ENCODE measurements around the gene ATOH8. TPM values are rescaled to one million over a fixed set of nuclear protein-coding genes. Genes with fewer than 3 reads are reported as not detected.

The ATOH8 gene
- polyA plus RNA-seq, 1 donor (not counting 4 experiments of a cell fraction or from before 2014, with no cell fraction given), result not detected

- peaks cover 84% of the 10 kb centered on the region for H3K27me3 ChIP-seq (ENCODE audit: control insufficient read depth, extremely low read depth, insufficient read depth, low read length)
- H3K9ac ChIP-seq (ENCODE audit: control insufficient read depth, extremely low read depth, insufficient read depth, low read length), result no peak overlapping the region
- H3K4me3 ChIP-seq (ENCODE audit: control insufficient read depth in 2 of 3, extremely low read depth in 1 of 3, insufficient read depth in 2 of 3, low read depth in 1 of 3, low read length in 3 of 3), result no peak overlapping the region
- H4K20me1 ChIP-seq (ENCODE audit: control insufficient read depth, extremely low read depth, insufficient read depth, low read length), result no peaks in the 10 kb centered on the region
- no peaks in the 10 kb centered on the region for H3K36me3 ChIP-seq (ENCODE audit: control insufficient read depth in 2 of 2, extremely low read depth in 1 of 2, insufficient read depth in 2 of 2, low read length in 2 of 2)
- no peaks in the 10 kb centered on the region for H3K9me1 ChIP-seq (ENCODE audit: control insufficient read depth, extremely low read depth, insufficient read depth, low read length)
- DNase-seq (ENCODE audit: low read depth, low spot score), result no peak
- dilution Hi-C loops (cut with MboI; ENCODE audit: extremely low pct_ligation_motif_present, low sequenced_read_pairs), result no loop called here
- H3K4me2 ChIP-seq (ENCODE audit: control insufficient read depth, extremely low read depth, insufficient read depth, low read depth, low read length), result no peak overlapping the region
- TF ChIP-seq EZH2 (IDR thresholded peaks at IDR 0.05; ENCODE audit: low read length) (no peak), CTCF (optimal IDR thresholded peaks at IDR 0.05 in 1 of 3, IDR thresholded peaks at IDR 0.05 in 1 of 3, conservative IDR thresholded peaks at IDR 0.05 in 1 of 3; ENCODE audit: extremely low read depth in 1 of 3, insufficient read depth in 2 of 3, low read length in 3 of 3) (no peak)
- no peak overlapping the region for H2AFZ ChIP-seq (ENCODE audit: control insufficient read depth, low read length)
- H3K27ac ChIP-seq (ENCODE audit: control insufficient read depth, insufficient read depth, low read length), result no peak overlapping the region
- no peaks in the 10 kb centered on the region for H3K79me2 ChIP-seq (ENCODE audit: control insufficient read depth, insufficient read depth, low read length)
- peaks cover 17% of the 10 kb centered on the region for H3K4me1 ChIP-seq (ENCODE audit: control insufficient read depth, extremely low read depth, insufficient read depth, low read length)
- H3K9me3 ChIP-seq (ENCODE audit: control insufficient read depth, low read depth, low read length), result no peaks in the 10 kb centered on the region
- no peak for FAIRE-seq
Observed at GRCh38 chr2:85769983-85770362, 16.2 kb downstream of the ATOH8 start.

DNA sequence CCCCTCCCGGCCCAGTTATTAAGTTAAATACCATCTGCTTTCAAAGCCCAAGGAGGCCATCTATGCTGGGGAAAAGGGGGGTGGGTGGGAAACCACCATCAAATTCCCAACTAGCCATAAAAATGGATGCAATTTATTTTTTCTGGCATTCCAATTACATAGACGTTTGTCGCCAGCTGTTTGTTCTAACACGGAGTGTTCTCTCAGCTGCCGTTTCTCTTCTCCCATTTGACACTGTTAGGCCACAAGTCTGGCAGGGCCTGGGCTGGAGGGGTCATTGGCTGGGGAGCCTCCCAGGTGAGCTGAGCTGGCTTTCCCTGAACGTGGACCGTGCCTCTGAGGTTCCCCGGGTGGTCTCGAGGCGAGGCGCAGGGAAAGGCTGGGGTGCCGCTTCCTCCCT lies 16.6 kb downstream of the ATOH8 start:
- Histone ChIP-seq H4K20me1 (ENCODE audit: control insufficient read depth, extremely low read depth, insufficient read depth, low read length) (no peaks in the 10 kb centered on the region), H3K4me2 (ENCODE audit: control insufficient read depth, extremely low read depth, insufficient read depth, low read depth, low read length) (no peak overlapping the region), H2AFZ (ENCODE audit: control insufficient read depth, low read length) (no peak overlapping the region), H3K79me2 (ENCODE audit: control insufficient read depth, insufficient read depth, low read length) (no peaks in the 10 kb centered on the region), H3K27me3 (ENCODE audit: control insufficient read depth, extremely low read depth, insufficient read depth, low read length) (peaks cover 84% of the 10 kb centered on the region), H3K9me3 (ENCODE audit: control insufficient read depth, low read depth, low read length) (no peaks in the 10 kb centered on the region), H3K36me3 (ENCODE audit: control insufficient read depth in 2 of 2, extremely low read depth in 1 of 2, insufficient read depth in 2 of 2, low read length in 2 of 2) (no peaks in the 10 kb centered on the region), H3K4me1 (ENCODE audit: control insufficient read depth, extremely low read depth, insufficient read depth, low read length) (peaks cover 17% of the 10 kb centered on the region), H3K27ac (ENCODE audit: control insufficient read depth, insufficient read depth, low read length) (no peak overlapping the region), H3K9me1 (ENCODE audit: control insufficient read depth, extremely low read depth, insufficient read depth, low read length) (no peaks in the 10 kb centered on the region), H3K9ac (ENCODE audit: control insufficient read depth, extremely low read depth, insufficient read depth, low read length) (no peak overlapping the region), H3K4me3 (ENCODE audit: control insufficient read depth in 2 of 3, extremely low read depth in 1 of 3, insufficient read depth in 2 of 3, low read depth in 1 of 3, low read length in 3 of 3) (no peak overlapping the region)
- TF ChIP-seq EZH2 (IDR thresholded peaks at IDR 0.05; ENCODE audit: low read length) (no peak), CTCF (optimal IDR thresholded peaks at IDR 0.05 in 1 of 3, IDR thresholded peaks at IDR 0.05 in 1 of 3, conservative IDR thresholded peaks at IDR 0.05 in 1 of 3; ENCODE audit: extremely low read depth in 1 of 3, insufficient read depth in 2 of 3, low read length in 3 of 3) (no peak)
- no peak for FAIRE-seq
- dilution Hi-C loops (cut with MboI; ENCODE audit: extremely low pct_ligation_motif_present, low sequenced_read_pairs), result no loop called here
- no peak for DNase-seq (ENCODE audit: low read depth, low spot score)
